Thyroid gland (tissue), 4 donors: Measurements from ENCODE around the gene BTBD2.

ENCODE experiments used
- POLR2A ChIP-seq, 2 donors: fragments of 450-650 bp; IDR thresholded peaks; one replicate each; pipeline ENCODE4 v1.6.1; 2017; ENCODE audit warnings: antibody characterized with exemption in 2 of 2, mild to moderate bottlenecking in 2 of 2, moderate library complexity in 1 of 2
- TF ChIP-seq, protein P1 (sequence below), 6 experiments: fragments of 200-600 bp in 3 of 6; fragments of 450-650 bp in 3 of 6; sonication (generic) in 3 of 6; IDR thresholded peaks; one replicate each; pipeline ENCODE4 v1.5.1; 2016 to 2019; ENCODE audit warnings: antibody characterized with exemption in 6 of 6, mild to moderate bottlenecking in 2 of 6, inconsistent platforms in 1 of 6, moderate library complexity in 1 of 6

DNA sequence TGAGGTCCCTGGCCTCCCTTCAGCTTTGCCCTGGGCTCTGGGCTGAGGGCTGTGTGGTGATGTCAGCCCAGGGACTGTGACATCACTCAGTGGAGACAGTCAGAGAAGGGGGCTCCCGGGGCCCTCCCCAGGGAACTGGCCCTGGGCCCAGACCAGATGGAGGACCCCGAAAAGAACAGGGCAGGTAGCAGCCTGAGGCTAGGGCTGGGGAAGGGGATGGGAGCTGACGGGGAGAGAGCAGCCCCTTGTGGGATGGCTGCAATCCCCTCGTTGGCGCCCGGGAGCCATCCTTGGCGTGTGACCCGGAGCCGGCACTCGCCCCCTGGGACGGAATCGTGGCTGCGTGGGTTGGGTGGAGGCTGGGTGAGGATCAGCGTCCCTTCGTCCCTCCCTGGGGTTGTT, 61.0 kb downstream of the BTBD2 start:
- TF ChIP-seq, protein P1, sequence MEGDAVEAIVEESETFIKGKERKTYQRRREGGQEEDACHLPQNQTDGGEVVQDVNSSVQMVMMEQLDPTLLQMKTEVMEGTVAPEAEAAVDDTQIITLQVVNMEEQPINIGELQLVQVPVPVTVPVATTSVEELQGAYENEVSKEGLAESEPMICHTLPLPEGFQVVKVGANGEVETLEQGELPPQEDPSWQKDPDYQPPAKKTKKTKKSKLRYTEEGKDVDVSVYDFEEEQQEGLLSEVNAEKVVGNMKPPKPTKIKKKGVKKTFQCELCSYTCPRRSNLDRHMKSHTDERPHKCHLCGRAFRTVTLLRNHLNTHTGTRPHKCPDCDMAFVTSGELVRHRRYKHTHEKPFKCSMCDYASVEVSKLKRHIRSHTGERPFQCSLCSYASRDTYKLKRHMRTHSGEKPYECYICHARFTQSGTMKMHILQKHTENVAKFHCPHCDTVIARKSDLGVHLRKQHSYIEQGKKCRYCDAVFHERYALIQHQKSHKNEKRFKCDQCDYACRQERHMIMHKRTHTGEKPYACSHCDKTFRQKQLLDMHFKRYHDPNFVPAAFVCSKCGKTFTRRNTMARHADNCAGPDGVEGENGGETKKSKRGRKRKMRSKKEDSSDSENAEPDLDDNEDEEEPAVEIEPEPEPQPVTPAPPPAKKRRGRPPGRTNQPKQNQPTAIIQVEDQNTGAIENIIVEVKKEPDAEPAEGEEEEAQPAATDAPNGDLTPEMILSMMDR (IDR thresholded peaks at IDR 0.05): no peak
- TF ChIP-seq POLR2A (IDR thresholded peaks at IDR 0.05): no peak
